Pancreas (tissue), 10 donors: ENCODE results near the gene SLC25A12. TPM values are rescaled to one million over a fixed set of nuclear protein-coding genes. Genes with fewer than 3 reads are reported as not detected.

Experiments used
- ATAC-seq, 4 donors: fragments of 200-7000 bp; cut with Tn5 transposase; one replicate each; pipeline versions ENCODE4 v1.8.0 to v1.9.1; 2020; ENCODE audit warnings: mild to moderate bottlenecking in 4 of 4, moderate library complexity in 4 of 4
- DNase-seq, 6 donors: peaks; one replicate each; pipeline ENCODE4 v3.0.0-alpha.2; 2020
- FAIRE-seq: peaks from 2 replicates; lab custom pipeline; 2012; peaks lifted over from hg19 to GRCh38; lab: Jason Lieb, UNC
- H3K27ac ChIP-seq, 4 donors: fragments of 200-600 bp; sonication (generic); 1 replicate in 3 of 4; 2 replicates in 1 of 4; pipeline versions ENCODE4 v1.5.0 to v1.8.0; 2020
- H3K27me3 ChIP-seq, 4 donors: fragments of 200-600 bp; one replicate each; pipeline ENCODE4 v1.8.0; 2021
- H3K36me3 ChIP-seq, 3 donors: fragments of 200-600 bp; sonication (generic) in 1 of 3; one replicate each; pipeline versions ENCODE4 v1.5.0 to v1.8.0; 2020 to 2021
- H3K4me1 ChIP-seq, 3 donors: fragments of 200-600 bp; one replicate each; pipeline ENCODE4 v1.8.0; 2021
- H3K4me3 ChIP-seq, 4 donors: fragments of 200-600 bp; sonication (generic) in 2 of 4; one replicate each; pipeline versions ENCODE4 v1.5.0 to v1.8.0; 2020 to 2021
- H3K9me3 ChIP-seq, 4 donors: fragments of 200-600 bp; one replicate each; pipeline ENCODE4 v1.8.0; 2021
- CTCF ChIP-seq, 4 donors: fragments of 200-600 bp; sonication (generic) in 3 of 4; IDR thresholded peaks; one replicate each; pipeline versions ENCODE4 v1.5.0 to v1.8.0; 2021; ENCODE audit warnings: antibody characterized with exemption in 4 of 4
- WGBS, 2 donors: extraction: QIAGEN DNeasy Blood & Tissue Kit; methylation state at CpG; one replicate each; pipeline ENCODE4 v1.1.7; 2013; 5-methylcytosine and 5-hydroxymethylcytosine counted together
- intact Hi-C, 3 donors: fragments of 100-400 bp; cut with DNase I; formaldehyde crosslinking; loops; one replicate each; pipeline versions ENCODE4 v1.11.1 to v1.14.2; 2022
- polyA plus RNA-seq, 2 donors: library from polyadenylated mRNA; stranded (reverse); fragments of 200-250 nt; gene quantifications; one replicate each; pipeline ENCODE4 v1.2.3, GENCODE V29; 2013
- total RNA-seq, 6 donors: library from RNA; stranded (reverse); fragmentation: NEBNext Ultra II Directional in 4 of 6; extraction: Animal tissue kit (Norgen Biotek cat#: 25700) in 4 of 6; gene quantifications; one replicate each; pipeline versions ENCODE4 v1.2.1 to v1.2.4, GENCODE V29; 2021 to 2023
- donor health status: healthy with polysubstance abuse.
- donor health status: DM: no; HTN: no; CAD: no; lungs with moderate emphysema.
- donor health status: DM: no; HTN: no; CAD: no.
- donor health status: control.
- donor health status: control.
- donor health status: Bipolar disorder and iron deficiency.
- donor health status: DM: yes; HTN: yes; CAD: no.
- donor health status: DM: no; HTN: no; CAD: no.
- donor health status: DM: no; HTN: no; CAD: no.
- donor health status: DM: yes; HTN: yes; CAD: no.

The SLC25A12 gene
- total and polyA plus RNA-seq, 8 donors = 1.7 to 8.9 (median 3.0) TPM

DNA sequence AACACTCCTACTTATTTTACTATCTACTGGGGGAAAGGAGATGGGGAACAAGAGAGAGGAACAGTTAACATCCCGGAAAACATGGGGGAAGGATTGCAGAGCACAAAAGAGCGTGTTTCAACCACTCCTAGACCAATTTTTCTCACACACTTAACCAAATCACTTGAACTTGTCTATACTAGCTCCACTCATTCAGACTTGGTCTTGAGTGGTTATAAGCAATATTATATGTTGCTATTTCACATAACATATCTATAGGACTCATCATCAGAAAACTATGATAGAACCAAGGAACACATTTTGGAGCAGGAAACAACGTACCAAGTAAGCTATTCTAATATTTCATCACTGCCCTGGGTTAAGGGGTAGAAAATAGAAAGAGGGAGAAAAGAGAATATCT is 31.5 kb downstream of the SLC25A12 start:
- intact Hi-C loops = no loop called here
- H3K9me3 ChIP-seq = no peaks in the 10 kb centered on the region
- no peak overlapping the region for H3K27ac ChIP-seq
- H3K4me3 ChIP-seq = no peak overlapping the region
- DNase-seq (no peak), ATAC-seq (no peak), FAIRE-seq (no peak)
- WGBS, 2 donors = 95 to 96% methylated on average over 3 of the region's 3 CpGs
- no peak for TF ChIP-seq CTCF (IDR thresholded peaks at IDR 0.05)
- H3K27me3 ChIP-seq = no peaks in the 10 kb centered on the region
- no peaks in the 10 kb centered on the region for H3K36me3 ChIP-seq
- H3K4me1 ChIP-seq = no peaks in the 10 kb centered on the region

- H3K4me3 ChIP-seq = no peak overlapping the region
- FAIRE-seq (no peak), ATAC-seq (no peak), DNase-seq (no peak)
- no peaks in the 10 kb centered on the region for H3K4me1 ChIP-seq
- no peaks in the 10 kb centered on the region for H3K27me3 ChIP-seq
- H3K9me3 ChIP-seq = no peaks in the 10 kb centered on the region
- H3K36me3 ChIP-seq = no peaks in the 10 kb centered on the region
- no peak overlapping the region for H3K27ac ChIP-seq
- intact Hi-C loops = no loop called here
- WGBS, 2 donors = 60 to 71% methylated on average over 2 of the region's 2 CpGs
- no peak for TF ChIP-seq CTCF (IDR thresholded peaks at IDR 0.05)
These were observed 35.6 kb downstream of the SLC25A12 start for GRCh38 chr2:171858397-171858958.

GRCh38 chr2:171855401-171855800 is 38.6 kb downstream of the SLC25A12 start:
- no peak for TF ChIP-seq CTCF (IDR thresholded peaks at IDR 0.05)
- Histone ChIP-seq H3K9me3 (no peaks in the 10 kb centered on the region), H3K4me3 (no peak overlapping the region), H3K36me3 (no peaks in the 10 kb centered on the region), H3K27me3 (no peaks in the 10 kb centered on the region), H3K27ac (no peak overlapping the region), H3K4me1 (no peaks in the 10 kb centered on the region)
- FAIRE-seq (no peak), ATAC-seq (no peak), DNase-seq (no peak)
- intact Hi-C loops = no loop called here
- 62 to 69% methylated on average over 2 of the region's 2 CpGs for WGBS, 2 donors

DNA sequence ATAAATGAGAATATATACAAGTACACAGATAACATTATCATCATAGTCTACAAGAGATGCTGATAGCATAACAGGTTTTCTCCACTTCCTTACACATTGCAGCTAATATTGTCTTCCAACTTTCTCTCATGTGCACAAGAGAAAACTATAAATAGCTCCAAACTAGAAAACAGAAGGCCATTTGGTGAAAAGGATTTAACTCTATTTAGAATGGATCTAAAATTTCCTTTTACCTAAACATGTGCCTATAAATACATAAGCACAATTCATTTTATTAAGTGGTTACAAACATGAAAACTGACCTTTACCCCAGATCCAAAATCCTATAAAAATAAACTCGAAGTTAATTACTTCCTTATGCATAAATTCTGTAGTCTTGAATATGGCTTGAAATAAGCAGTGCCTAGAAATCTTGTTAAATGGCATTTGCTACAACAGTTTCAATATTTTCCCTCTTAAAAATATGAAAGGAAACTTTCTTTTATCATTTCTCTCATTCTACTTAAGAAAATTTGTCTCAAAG is 41.6 kb downstream of the SLC25A12 start:
- intact Hi-C loops = no loop called here
- no peak for DNase-seq
- no peak for FAIRE-seq
- Histone ChIP-seq H3K27me3 (no peaks in the 10 kb centered on the region), H3K9me3 (no peaks in the 10 kb centered on the region), H3K36me3 (no peaks in the 10 kb centered on the region), H3K4me1 (no peaks in the 10 kb centered on the region), H3K4me3 (no peak overlapping the region), H3K27ac (no peak overlapping the region)
- no peak for ATAC-seq
- no peak for TF ChIP-seq CTCF (IDR thresholded peaks at IDR 0.05)
- 0% methylated on average over 1 of the region's 1 CpG for WGBS, 2 donors

- Histone ChIP-seq H3K36me3 (no peaks in the 10 kb centered on the region), H3K4me3 (no peak overlapping the region), H3K27ac (no peak overlapping the region), H3K27me3 (no peaks in the 10 kb centered on the region), H3K9me3 (no peaks in the 10 kb centered on the region), H3K4me1 (no peaks in the 10 kb centered on the region)
- WGBS, 2 donors = 78 to 84% methylated on average over 2 of the region's 2 CpGs
- no peak for DNase-seq
- intact Hi-C loops = no loop called here
- ATAC-seq = no peak
- TF ChIP-seq CTCF (IDR thresholded peaks at IDR 0.05) = no peak
- FAIRE-seq = no peak
These were observed 46.4 kb downstream of the SLC25A12 start for GRCh38 chr2:171847627-171848026.
